Prostate gland (tissue), 2 donors: ENCODE measurements around the gene FAM13B. TPM values are rescaled to one million over a fixed set of nuclear protein-coding genes. Genes with fewer than 3 reads are reported as not detected.
"Not testable (repeated sequence)": the region's sequence is repeated elsewhere in the genome, so short reads cannot be mapped to it uniquely, and the experiment has no call there.

ENCODE experiments used
- DNase-seq: peaks from one replicate; pipeline ENCODE4 v3.0.0-alpha.2; 2019; ENCODE audit warnings: low spot score
- H3K27ac ChIP-seq, 2 donors: fragments of 200-600 bp; sonication (generic); 2 replicates each; pipeline ENCODE4 v1.5.1; 2017 to 2019
- H3K27me3 ChIP-seq: fragments of 200-600 bp; sonication (generic); replicated peaks from 2 replicates; pipeline ENCODE4 v1.5.1; 2019; ENCODE audit not compliant: insufficient read depth
- H3K36me3 ChIP-seq, 2 donors: fragments of 200-600 bp; sonication (generic); 1 replicate in 1 of 2; 2 replicates in 1 of 2; pipeline versions ENCODE4 v1.5.1 to v1.8.1; 2017 to 2019
- H3K4me1 ChIP-seq: fragments of 200-600 bp; sonication (generic); replicated peaks from 2 replicates; pipeline ENCODE4 v1.5.1; 2019
- H3K4me3 ChIP-seq, 2 donors: fragments of 200-600 bp; sonication (generic); 2 replicates each; pipeline ENCODE4 v1.5.1; 2017 to 2019
- H3K9me3 ChIP-seq: fragments of 200-600 bp; sonication (generic); 2 replicates; pipeline ENCODE4 v1.5.1; 2017
- POLR2A ChIP-seq: fragments of 450-650 bp; IDR thresholded peaks from one replicate; pipeline ENCODE4 v1.6.1; 2016; ENCODE audit warnings: antibody characterized with exemption, mild to moderate bottlenecking
- POLR2AphosphoS5 ChIP-seq: sonication (generic); formaldehyde crosslinking; IDR thresholded peaks from one replicate; pipeline ENCODE4 v1.6.1; 2017; ENCODE audit warnings: antibody characterized with exemption
- WGBS: methylation state at CpG from one replicate; pipeline ENCODE4 v1.1.5; 2018; 5-methylcytosine and 5-hydroxymethylcytosine counted together
- intact Hi-C: fragments of 100-400 bp; cut with DNase I; formaldehyde crosslinking; loops from one replicate; pipeline ENCODE4 v1.14.2; 2022
- total RNA-seq, 2 donors: library from RNA; depleted of rRNA; stranded (reverse); fragments of >200 nt; gene quantifications; one replicate each; pipeline ENCODE4 v1.1.0, GENCODE V29; 2016
- TF ChIP-seq, protein P1 (sequence below), 4 experiments: fragments of 200-600 bp in 2 of 4; fragments of 450-650 bp in 2 of 4; sonication (generic) in 2 of 4; IDR thresholded peaks; 1 replicate in 3 of 4; 2 replicates in 1 of 4; pipeline ENCODE4 v1.5.1; 2016 to 2019; ENCODE audit warnings: antibody characterized with exemption in 4 of 4, mild to moderate bottlenecking in 2 of 4, moderate library complexity in 2 of 4

FAM13B gene
- total RNA-seq: 100 to 1,000 TPM in 1 of 2 donors, 10 to 100 TPM in 1; 34.4 to 107 TPM

DNA sequence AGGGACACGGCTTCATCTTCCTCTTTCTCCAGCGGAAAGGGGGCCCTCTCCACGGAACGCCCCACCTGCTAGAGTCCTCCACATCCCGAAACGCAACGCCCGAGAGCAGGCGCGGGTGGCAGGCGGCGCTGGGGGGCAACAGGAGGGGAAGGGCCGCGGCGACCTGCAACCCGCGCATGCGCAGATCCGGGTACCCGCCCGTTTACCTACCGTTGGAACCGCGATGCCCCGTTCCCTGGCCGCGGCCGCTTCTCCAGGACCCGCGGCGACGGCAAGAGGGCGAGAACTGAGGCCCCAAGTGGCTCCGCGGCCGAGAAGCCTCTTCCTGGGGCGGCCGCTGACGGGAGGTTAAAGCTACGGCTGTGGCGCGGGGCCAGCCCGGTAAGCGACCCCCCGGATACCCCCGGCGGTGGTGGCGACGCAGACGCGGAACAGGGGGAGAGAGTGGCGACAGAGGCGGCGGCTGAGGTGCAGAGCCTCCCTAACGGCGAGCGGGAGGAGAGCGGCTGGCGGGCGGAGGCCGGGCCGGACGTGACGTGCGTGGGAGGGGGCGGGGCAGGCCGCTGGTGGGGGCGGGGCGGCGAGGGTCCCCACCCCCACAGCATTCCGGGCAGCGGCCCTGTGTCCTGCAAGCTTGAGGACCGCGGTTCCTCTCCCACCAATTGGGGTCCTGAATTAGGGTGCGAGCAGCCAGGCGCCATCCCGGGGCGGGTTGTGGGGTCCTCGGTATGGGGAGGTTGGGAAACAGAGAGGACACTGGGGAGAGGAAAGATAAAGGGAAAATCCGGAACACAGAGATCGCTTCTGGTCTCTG, at the start of gene FAM13B:
Gene FAM13B, minus strand, starts transcription at position 508 of the 814 bp plus-strand sequence. CDS start 13,968 bp downstream, outside the sequence.
- peak; percentile 67 for DNase-seq
- Histone ChIP-seq H3K27ac (peak within 1 kb of the TSS; percentile 100), H3K4me1 (no peaks in the 10 kb centered on the region), H3K36me3 (no peaks in the 10 kb centered on the region), H3K9me3 (no peaks in the 10 kb centered on the region), H3K27me3 (no peaks in the 10 kb centered on the region), H3K4me3 (peak within 1 kb of the TSS; percentile 99 to 100)
- under 1% methylated on average over 38 of the region's 81 CpGs for WGBS
- intact Hi-C loops: loop anchor here (5.0 kb wide), 1 partner anchor 200 kb away; no protein-coding TSS in a partner anchor
- TF ChIP-seq POLR2A: peak; percentile 80
- peak; percentile 72 for TF ChIP-seq POLR2AphosphoS5
- TF ChIP-seq, protein P1, sequence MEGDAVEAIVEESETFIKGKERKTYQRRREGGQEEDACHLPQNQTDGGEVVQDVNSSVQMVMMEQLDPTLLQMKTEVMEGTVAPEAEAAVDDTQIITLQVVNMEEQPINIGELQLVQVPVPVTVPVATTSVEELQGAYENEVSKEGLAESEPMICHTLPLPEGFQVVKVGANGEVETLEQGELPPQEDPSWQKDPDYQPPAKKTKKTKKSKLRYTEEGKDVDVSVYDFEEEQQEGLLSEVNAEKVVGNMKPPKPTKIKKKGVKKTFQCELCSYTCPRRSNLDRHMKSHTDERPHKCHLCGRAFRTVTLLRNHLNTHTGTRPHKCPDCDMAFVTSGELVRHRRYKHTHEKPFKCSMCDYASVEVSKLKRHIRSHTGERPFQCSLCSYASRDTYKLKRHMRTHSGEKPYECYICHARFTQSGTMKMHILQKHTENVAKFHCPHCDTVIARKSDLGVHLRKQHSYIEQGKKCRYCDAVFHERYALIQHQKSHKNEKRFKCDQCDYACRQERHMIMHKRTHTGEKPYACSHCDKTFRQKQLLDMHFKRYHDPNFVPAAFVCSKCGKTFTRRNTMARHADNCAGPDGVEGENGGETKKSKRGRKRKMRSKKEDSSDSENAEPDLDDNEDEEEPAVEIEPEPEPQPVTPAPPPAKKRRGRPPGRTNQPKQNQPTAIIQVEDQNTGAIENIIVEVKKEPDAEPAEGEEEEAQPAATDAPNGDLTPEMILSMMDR (IDR thresholded peaks at IDR 0.05): peak in 1 of 4 experiments; percentile 30

GRCh38 chr5:138082033-138082432, 49.2 kb upstream of the FAM13B start:
- Histone ChIP-seq H3K27me3 (no peaks in the 10 kb centered on the region), H3K4me3 (no peak overlapping the region), H3K4me1 (no peaks in the 10 kb centered on the region), H3K36me3 (no peaks in the 10 kb centered on the region), H3K27ac (no peak overlapping the region), H3K9me3 (no peaks in the 10 kb centered on the region)
- TF ChIP-seq, protein P1 (IDR thresholded peaks at IDR 0.05): no peak
- no peak for TF ChIP-seq POLR2AphosphoS5
- TF ChIP-seq POLR2A: no peak
- no peak for DNase-seq
- 87% methylated on average over 4 of the region's 4 CpGs for WGBS
- intact Hi-C loops: no loop called here

DNA sequence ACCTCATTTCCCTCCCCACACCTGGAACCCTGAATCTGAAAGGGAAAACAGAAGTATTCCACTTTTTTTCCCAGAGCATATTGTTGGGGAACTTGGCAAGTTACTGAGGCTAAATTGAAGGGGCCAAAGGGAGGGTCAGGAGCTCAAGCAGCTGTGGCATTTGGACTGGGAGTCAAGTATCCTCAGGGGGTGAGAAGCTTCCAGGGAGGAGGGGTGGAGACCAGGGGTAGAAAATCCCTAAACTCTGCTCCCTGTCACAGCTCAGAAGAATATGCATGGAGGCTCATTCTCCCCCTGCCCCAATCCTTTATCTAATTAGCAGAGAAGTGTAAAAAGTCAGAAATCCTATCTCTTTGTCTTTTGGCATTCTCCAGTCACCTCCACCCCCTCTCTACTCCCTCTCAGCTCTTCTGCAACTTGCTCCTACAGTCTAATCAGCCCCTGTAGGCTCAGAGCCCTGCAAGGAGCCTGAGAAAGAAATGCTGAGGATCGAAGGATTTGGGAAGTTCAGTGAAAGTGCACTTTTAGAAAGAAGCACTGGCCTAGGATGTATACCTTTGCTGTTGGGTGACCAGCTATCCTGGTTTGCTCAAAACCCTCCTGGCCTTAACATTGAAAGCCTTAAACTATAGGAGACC, 45.2 kb upstream of the FAM13B start:
- no peaks in the 10 kb centered on the region for H3K4me1 ChIP-seq
- H3K27me3 ChIP-seq: no peaks in the 10 kb centered on the region
- H3K36me3 ChIP-seq: no peaks in the 10 kb centered on the region
- TF ChIP-seq POLR2A: no peak
- TF ChIP-seq, protein P1 (IDR thresholded peaks at IDR 0.05): no peak
- no peak for TF ChIP-seq POLR2AphosphoS5
- DNase-seq: no peak
- H3K4me3 ChIP-seq: no peak overlapping the region
- WGBS: 36% methylated on average over 1 of the region's 1 CpG
- no peaks in the 10 kb centered on the region for H3K9me3 ChIP-seq
- intact Hi-C loops: no loop called here
- H3K27ac ChIP-seq: no peak overlapping the region

DNA sequence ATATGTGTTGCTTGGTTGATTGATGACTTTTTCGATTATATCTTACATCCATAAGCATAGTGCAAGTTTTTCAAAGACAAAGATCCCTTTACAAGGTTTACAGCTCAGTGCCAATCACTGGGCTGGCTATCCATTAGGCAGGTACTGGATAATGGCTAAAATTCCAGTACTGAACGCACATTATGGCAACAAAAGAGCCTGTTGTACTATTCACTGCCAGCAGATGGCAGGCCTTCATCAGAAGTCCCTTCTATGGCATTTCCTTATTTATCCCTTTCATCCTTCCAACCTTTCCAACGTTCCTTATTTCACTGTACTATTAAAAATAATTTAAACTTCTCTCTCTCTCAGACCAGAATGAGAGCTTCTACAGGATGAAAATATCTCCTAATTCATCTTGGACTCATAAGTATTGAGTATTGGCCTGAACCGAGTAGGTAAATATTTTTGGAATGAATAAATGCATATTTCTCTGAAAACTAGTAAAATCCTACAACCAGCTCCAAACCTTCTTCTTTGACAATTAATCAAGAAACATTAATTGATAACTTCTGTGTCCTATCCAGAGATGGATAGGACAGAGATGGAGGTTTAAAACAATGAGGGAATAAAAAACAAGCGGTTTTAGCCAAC, 44.3 kb upstream of the FAM13B start:
- intact Hi-C loops: loop anchor here (2.0 kb wide), 1 partner anchor 56 kb away; no protein-coding TSS in a partner anchor
- H3K9me3 ChIP-seq: no peaks in the 10 kb centered on the region
- H3K4me3 ChIP-seq: no peak overlapping the region
- no peaks in the 10 kb centered on the region for H3K4me1 ChIP-seq
- H3K36me3 ChIP-seq: no peaks in the 10 kb centered on the region
- TF ChIP-seq POLR2A (no peak), POLR2AphosphoS5 (peak; percentile 37)
- TF ChIP-seq, protein P1 (IDR thresholded peaks at IDR 0.05): peak; percentile 60 to 78 (median 72)
- 28% methylated on average over 5 of the region's 5 CpGs for WGBS
- H3K27ac ChIP-seq: no peak overlapping the region
- DNase-seq: peak; percentile 48
- H3K27me3 ChIP-seq: no peaks in the 10 kb centered on the region

DNA sequence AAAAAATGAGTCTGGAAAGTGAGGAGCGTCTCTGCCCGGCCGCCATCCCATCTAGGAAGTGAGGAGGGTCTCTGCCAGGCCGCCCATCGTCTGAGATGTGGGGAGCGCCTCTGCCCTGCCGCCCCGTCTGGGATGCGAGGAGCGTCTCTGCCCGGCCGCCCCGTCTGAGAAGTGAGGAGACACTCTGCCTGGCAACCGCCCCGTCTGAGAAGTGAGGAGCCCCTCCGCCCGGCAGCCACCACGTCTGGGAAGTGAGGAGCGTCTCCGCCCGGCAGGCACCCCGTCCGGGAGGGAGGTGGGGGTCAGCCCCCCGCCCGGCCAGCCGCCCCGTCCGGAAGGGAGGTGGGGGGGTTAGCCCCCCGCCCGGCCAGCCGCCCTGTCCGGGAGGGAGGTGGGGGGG, 37.1 kb upstream of the FAM13B start:
- H3K36me3 ChIP-seq, H3K4me1 ChIP-seq, intact Hi-C loops, DNase-seq, H3K27ac ChIP-seq, H3K4me3 ChIP-seq, H3K9me3 ChIP-seq, H3K27me3 ChIP-seq: not testable (repeated sequence)
- 90% methylated on average over 19 of the region's 32 CpGs for WGBS
